AML-193 (cell line): ENCODE measurements around the gene GRK5.

Source experiments
- DNase-seq, 2 experiments: peaks; one replicate each; lab custom pipeline; 2025; lab: John Stamatoyannopoulos, UW

Gene GRK5

GRCh38 chr10:119360181-119360921 lies 153.0 kb downstream of the GRK5 start:
- DNase-seq: no peak

- no peak for DNase-seq
Measured at GRCh38 chr10:119361037-119361436, 153.7 kb downstream of the GRK5 start.

GRCh38 chr10:119362122-119362521 lies 154.8 kb downstream of the GRK5 start:
- DNase-seq: no peak

DNA sequence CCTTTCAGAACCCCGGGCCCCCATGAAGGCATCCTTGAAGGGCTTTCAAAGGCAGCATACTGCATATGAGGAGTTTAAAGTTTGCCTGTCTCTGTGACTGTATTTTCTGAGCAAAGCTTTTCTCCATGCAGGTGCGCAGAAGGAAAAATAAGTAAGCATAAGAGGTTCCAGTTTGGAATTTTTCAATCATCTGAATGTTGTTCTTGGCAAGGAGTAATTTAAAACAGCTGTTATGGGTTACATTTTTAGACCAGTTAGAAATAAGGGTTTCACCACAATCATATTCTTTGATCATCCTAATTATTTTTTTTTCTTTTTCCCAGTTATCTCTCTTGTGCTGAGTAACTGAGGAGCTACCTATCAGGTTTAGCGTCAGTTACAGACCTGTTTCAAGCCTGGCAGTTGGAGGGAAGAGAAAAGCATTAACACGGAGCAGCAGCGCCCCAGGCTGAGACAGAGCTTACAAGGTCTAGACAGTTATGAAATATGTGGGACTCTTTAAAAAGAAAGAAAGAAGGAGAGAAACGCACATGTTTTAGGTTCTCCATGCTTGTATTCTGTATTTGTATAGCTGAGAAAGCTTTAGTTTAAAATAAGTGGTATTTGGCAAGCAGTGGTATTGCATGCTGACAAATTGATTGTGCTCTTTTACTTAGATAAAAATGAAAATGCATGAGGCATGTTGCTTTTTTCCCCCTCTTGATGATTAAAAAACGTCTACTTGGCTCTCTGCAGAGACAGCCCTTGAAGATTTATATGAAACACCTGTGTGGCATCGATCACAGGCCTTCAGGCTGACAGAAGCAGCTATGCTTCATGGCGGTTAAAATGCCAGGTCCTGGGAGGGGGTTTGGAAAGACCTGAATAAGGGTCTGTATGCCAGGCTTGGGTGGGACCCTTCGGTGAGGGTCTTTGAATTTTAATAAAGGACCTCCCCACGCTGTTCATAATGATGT lies 157.6 kb downstream of the GRK5 start:
- DNase-seq: no peak

- DNase-seq: no peak
Measured at GRCh38 chr10:119365773-119366599, 158.6 kb downstream of the GRK5 start.

GRCh38 chr10:119367841-119368549 lies 160.6 kb downstream of the GRK5 start:
- DNase-seq: no peak

DNA sequence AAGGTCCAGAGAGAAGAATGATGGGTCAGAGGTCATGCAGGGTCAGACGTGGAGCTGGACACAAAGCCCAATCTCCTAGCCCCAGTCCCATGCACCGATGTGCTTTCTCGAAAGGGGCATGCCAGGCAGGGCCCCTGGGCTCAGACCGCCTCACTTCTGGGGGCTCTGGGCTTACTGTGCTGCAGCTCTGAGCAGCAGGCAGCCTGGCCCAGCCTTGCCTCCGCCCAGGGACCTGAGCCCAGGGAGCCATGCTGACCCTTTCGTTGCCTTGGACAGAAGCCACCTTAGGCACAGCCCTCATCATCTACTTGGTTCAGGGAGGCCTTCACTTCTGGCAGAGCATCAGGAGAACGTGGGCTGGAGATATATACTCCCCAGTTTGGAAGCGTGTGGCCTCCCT lies 161.2 kb downstream of the GRK5 start:
- DNase-seq: no peak

GRCh38 chr10:119368991-119369869 lies 161.9 kb downstream of the GRK5 start:
- DNase-seq: no peak

GRCh38 chr10:119370111-119370741 lies 162.9 kb downstream of the GRK5 start:
- no peak for DNase-seq

GRCh38 chr10:119370972-119371703 lies 163.8 kb downstream of the GRK5 start:
- DNase-seq: no peak

DNA sequence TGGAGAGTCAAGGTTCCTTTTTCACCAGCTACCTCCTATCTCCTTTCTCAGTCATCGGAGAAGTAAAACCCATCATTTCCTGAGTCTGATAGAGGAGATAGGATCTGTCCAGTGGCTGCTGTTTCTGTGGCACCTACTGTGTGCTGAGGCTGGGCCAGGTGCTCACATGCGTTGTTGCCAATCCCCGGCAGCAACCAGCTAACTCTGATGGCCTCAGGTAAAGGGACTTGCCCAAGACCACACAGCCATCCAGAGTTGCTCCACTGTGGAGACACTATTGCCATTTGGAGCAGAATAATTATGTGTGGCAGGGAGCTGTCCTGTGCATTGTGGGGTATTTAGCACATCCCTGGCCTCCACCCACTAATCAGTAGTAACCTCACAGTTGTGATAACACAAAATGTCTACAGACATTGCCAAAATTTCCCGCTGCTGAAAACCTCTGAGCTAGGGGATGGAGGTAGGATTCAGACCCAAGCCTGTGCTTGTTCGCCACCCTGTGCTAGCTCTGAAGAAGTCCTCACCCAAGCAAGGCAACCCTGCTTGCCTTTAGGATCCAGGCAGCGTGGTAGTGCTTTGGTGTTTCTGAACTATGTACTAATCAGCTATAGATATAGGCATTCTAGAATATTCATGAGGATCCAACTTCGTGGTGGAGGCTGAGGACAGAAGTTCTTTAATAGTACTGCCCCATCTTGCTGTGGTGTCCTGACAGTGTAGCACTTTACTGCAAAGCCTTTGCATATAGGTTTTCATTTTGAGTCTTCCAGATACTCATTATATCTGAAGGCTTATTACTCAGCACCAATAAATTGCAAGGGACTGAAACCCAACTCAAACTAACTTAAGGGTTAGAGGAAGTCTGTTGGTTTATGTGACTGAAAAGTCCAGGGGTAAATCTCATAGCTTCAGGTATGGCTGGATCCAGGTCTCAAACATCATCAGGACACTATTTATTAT lies 164.6 kb downstream of the GRK5 start:
- no peak for DNase-seq

DNA sequence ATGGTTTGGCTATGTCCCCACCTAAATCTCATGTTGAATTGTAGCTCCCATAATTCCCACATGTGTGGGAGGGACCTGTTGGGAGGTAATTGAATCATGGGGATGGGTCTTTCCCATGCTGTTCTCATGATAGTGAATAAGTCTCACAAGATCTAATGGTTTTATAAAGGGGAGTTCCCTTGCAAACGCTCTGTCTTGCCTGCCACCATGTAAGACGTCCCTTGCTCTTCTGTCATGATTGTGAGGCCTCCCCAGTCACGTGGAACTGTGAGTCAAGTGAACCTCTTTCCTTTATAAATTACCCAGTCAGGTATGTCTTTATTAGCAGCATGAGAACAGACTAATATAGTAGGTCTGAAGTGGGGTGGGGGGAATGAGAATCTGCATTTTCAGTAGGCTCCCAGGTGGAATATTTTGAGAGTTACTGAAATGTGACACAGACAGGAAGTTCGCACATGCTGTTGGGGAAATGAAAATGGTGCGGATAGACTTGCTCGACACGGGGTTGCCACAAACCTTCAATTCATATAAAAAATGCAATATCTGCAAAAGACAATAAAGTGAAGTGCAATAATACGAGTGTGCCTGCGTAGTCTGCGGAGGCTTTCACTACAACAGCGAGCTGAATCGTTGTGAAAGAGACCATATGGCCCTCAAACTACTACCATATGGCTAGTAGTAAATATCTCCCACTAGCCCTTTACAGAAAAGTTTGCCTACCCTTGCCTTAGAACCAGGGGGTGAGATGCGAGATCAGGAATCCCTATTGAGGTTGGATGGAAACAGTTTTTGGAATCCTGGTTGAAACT lies 166.1 kb downstream of the GRK5 start:
- no peak for DNase-seq

DNA sequence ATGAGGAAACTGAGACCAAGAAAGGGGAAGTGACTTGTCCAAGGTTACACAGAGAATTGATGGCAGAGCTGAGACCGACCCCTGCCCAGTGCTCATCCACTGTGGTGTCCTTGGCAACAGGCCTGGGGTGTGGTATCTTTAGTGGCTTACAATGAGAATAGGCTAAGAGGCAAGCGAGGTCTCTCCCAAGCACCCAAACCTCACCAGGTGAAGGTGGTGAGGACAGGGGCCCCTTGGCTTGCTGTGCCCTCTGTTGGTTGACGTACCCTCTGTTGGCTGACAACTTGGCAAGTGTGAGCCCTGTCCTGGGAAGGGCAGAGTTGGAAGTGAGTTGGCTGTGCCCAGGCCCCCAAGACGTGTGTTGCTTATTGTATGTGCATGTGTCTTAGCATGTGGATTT lies 166.9 kb downstream of the GRK5 start:
- no peak for DNase-seq

DNA sequence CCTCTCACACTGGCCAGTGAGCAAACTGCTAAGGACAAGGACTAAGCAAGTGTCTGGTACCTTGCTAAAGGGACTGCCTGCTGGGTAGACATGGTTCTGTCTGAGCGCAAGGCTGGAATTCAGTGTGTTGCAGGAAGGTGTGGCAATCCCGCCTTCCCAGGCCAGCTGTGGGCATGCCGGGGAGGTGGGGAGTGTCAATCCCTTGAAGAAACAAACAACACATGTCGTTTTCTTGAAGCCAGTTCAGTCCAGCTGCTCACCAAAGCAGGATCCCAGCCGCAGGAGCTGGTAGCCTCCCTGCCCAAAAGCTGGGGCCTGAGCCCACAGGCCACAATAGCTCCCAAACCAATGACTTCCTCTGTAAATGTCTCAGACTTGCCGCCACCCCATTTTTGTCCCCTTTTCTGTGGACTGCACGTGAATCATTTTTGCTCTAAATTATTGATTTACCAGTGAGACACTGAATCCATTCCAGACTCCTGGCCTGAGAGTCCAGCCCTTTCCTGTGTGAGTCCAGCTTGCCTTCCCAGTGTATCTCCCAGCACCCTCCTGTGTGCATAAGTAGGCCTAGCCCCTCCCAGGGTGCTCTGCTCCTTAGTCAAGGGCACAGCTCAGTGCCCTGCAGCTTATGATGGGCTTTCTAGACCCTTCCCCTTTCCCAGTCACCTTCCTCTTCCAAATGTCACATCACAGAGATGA lies 168.4 kb downstream of the GRK5 start:
- DNase-seq: no peak

DNA sequence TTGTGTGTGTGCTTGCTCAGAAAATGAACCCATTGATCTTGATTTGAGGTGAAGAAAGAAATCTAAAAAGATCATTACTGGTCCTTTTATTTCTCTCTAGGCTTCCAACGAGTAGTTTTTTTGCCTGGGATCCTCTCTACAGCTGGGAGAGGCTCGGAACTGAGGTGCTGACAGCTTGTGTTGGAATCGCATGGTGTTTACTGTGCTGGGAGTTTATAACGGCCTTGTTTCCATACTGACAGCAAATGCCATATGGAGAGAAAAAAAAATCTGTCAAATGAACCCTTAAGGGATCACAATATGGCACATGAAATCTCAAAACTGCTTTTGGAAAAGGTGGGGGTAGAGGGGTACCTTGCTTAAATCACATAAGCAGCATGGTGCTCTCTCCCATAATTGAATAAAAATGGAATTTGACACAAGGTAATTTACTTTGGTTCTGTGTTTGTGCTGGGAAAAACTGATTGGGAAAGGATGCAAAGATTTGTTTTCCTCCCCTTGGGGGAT lies 170.1 kb downstream of the GRK5 start:
- DNase-seq: no peak

- DNase-seq: no peak
Measured at GRCh38 chr10:119377958-119378736, 170.8 kb downstream of the GRK5 start.
